Dendritic cell treated with granulocyte-macrophage colony-stimulating factor and Interleukin-4, amounts not matched to agents 40 ng/mL and 50 ng/mL, for 4 days (primary cell): ENCODE measurements around the gene TMEM212.
"Not testable (repeated sequence)": the region's sequence is repeated elsewhere in the genome, so short reads cannot be mapped to it uniquely, and the experiment has no call there.

Experiments
- H3K27ac Mint-ChIP-seq: one replicate; pipeline ENCODE4 v1.8.0; 2022; ENCODE audit warnings: mild to moderate bottlenecking, mixed read lengths
- H3K27me3 Mint-ChIP-seq: one replicate; pipeline ENCODE4 v1.8.0; 2022; ENCODE audit warnings: mild to moderate bottlenecking, mixed read lengths
- H3K36me3 Mint-ChIP-seq: one replicate; pipeline ENCODE4 v1.8.0; 2022; ENCODE audit warnings: low read depth, mixed read lengths
- H3K4me1 Mint-ChIP-seq: one replicate; pipeline ENCODE4 v1.8.0; 2022; ENCODE audit warnings: low read depth, mixed read lengths
- H3K4me3 Mint-ChIP-seq: one replicate; pipeline ENCODE4 v1.8.0; 2022; ENCODE audit warnings: mild to moderate bottlenecking, moderate library complexity, mixed read lengths
- H3K9me3 Mint-ChIP-seq: one replicate; pipeline ENCODE4 v1.8.0; 2022; ENCODE audit warnings: mixed read lengths
- intact Hi-C: fragments of 100-400 bp; cut with micrococcal nuclease; formaldehyde crosslinking; loops from one replicate; pipeline ENCODE4 v1.15.0; 2022

The TMEM212 gene

DNA sequence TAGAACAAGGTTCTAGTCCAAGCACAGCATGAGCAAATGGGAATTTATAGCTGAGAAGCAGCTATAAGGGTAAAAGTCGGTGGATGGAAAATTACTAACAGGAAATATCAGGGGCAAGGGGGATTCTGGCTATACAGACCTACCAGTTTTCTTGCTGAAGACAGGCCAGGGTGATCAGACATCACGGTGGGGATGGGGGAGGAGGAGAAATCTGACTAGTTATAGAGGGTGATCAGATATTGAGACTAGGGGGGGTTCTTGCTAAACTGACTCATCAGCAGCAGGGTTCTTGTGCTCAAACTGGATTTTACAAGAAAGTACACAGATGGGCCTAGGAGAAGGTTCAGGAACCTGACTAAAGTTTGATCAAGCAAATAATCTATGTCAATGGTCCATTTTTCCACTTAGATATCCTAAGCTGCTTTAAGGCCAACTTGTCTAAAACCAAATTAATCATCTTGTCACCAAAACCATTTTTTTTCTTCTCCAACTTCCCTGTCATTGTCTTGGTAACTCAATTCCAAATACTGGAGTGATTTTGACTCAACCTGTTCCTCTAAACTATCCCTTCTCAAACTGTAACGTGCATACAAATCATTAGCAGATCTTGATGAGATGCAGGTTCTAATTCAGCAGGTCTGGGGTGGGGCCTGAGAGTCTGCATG lies 4.6 kb downstream of the TMEM212 start:
- H3K4me1 Mint-ChIP-seq = peaks cover 16% of the 10 kb centered on the region
- no peaks in the 10 kb centered on the region for H3K9me3 Mint-ChIP-seq
- intact Hi-C loops = no loop called here
- no peak overlapping the region for H3K27ac Mint-ChIP-seq
- H3K36me3 Mint-ChIP-seq = no peaks in the 10 kb centered on the region
- no peak overlapping the region for H3K4me3 Mint-ChIP-seq
- H3K27me3 Mint-ChIP-seq = no peaks in the 10 kb centered on the region

DNA sequence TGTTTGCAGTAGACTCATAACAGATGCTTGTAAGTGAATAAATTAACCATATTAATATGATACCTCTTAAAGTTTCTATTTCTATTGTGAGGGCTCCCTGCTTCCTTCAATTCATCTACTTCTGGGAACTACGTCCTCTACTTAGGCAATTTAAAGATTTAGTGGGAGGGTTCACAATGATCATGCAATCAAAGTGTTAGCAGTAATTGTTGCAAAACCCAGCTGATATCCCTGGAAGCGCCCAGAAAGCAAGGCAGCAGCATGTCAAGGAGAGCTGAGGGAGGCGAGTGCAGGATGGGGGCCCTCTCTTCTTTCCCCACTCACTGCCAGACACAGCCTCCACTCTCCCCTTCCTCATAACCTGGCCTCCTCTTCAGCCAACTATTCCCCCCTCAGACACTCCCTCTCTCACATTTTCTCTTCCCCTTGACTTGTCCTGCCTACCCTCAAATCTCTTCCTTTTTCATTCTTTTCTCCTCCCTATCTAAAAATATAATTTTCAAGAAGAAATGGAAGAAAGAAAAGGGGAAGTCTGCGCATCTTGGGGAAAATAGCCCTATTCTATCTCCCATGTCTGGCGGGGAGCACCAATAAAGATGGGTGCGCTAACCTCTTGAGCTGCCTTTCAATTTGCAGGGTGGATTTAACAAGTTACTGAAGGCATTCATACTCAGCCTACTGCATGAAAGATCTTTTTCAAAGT lies 6.6 kb downstream of the TMEM212 start:
- H3K4me1 Mint-ChIP-seq = peaks cover 16% of the 10 kb centered on the region

DNA sequence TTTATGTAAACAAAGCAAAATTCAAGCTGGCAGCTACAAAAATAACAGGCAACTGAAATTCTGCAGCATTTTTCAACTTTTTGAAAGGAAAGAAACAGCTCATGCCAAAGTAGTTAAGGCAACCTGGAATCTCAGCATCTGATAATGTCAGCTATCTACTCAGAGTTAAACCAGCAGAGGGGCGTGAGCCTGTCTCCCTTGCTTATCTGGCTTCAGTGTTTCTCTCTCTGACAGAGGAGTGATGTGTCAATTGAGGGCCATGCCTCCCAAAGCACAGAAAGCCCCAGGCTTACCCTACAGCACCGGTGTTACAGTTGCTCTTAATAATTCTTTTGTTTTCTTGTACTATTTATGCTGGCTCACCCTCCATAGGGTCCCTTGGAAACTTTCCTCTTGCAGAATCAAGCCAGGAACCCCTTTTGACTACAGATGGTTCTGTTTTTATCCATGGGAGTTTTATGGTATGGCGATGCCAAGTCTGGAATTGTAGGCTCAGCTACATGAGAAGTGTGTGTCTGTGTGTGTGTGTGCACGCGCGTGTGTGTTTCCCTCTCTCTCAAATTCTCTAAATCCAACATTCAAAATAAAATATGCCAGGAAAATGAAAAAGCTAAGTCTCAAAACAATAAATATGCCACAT lies 7.3 kb downstream of the TMEM212 start:
- no peak overlapping the region for H3K4me3 Mint-ChIP-seq

More for the DNA sequence above, 6.6 kb downstream of the TMEM212 start:
- Mint-ChIP-seq H3K9me3 (peaks cover 16% of the 10 kb centered on the region), H3K27me3 (no peaks in the 10 kb centered on the region), H3K36me3 (no peaks in the 10 kb centered on the region), H3K4me3 (no peak overlapping the region), H3K27ac (no peak overlapping the region)
- intact Hi-C loops = no loop called here

DNA sequence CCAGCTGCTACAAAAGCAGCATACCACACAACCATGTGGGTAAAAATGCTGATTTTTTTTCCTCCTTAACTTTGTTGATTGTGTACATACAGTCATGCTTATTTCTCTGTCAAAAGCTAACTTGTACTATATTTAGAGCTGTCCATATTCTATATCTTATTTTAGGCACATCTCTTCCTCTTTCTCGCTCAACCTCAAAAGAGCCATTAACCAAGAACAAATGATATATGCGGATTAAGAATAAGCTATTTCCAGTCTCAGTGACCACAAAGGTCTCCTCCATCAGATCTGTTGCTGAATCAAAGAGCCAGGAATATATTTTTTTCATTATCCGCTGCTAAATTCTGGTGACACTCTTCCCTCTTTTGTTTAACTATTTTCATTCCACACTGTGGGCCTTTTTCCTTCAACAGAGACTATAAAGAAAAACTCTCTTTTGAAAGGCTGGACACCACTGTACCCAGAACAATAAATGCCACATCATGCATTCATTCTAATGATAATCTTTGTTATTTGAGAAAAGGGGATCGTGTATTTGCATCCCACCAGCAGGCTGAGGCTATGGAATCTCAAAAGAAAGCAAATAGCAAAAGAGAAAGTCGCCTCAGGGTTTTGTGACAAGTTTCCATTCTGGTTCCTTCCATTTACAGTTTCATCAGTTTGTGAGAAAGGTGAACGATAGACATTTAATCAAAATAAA lies 8.0 kb downstream of the TMEM212 start:
- no peak overlapping the region for H3K27ac Mint-ChIP-seq
- no peak overlapping the region for H3K4me3 Mint-ChIP-seq
- intact Hi-C loops = no loop called here
- no peaks in the 10 kb centered on the region for H3K27me3 Mint-ChIP-seq
- peaks cover 16% of the 10 kb centered on the region for H3K4me1 Mint-ChIP-seq
- H3K36me3 Mint-ChIP-seq = no peaks in the 10 kb centered on the region
- peaks cover 18% of the 10 kb centered on the region for H3K9me3 Mint-ChIP-seq

More for the DNA sequence above, 7.3 kb downstream of the TMEM212 start:
- Mint-ChIP-seq H3K36me3 (no peaks in the 10 kb centered on the region), H3K9me3 (peaks cover 18% of the 10 kb centered on the region), H3K27ac (no peak overlapping the region), H3K27me3 (no peaks in the 10 kb centered on the region), H3K4me1 (peaks cover 16% of the 10 kb centered on the region)
- intact Hi-C loops = no loop called here

DNA sequence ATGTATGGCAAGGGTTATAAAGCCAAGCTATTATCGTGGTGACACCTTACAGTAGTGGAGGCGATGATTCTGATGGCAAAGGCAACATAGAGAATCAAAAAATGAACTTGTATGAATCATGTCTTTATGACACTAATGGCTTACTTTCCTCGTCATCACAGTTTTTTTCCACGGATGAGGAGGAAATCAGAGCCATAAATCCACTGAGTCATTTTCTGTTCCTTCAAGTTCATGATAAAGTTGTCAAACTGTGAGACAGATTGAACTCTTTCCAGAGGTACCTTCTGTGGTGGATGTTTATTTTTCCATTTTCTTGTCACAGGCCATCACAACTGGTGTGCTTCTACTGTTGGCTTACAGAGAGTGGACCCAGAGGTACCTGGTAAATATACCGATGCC lies 8.5 kb downstream of the TMEM212 start:
- Mint-ChIP-seq H3K36me3 (no peaks in the 10 kb centered on the region), H3K4me3 (no peak overlapping the region), H3K4me1 (peaks cover 16% of the 10 kb centered on the region), H3K27ac (no peak overlapping the region), H3K27me3 (no peaks in the 10 kb centered on the region), H3K9me3 (peaks cover 18% of the 10 kb centered on the region)
- intact Hi-C loops = no loop called here

DNA sequence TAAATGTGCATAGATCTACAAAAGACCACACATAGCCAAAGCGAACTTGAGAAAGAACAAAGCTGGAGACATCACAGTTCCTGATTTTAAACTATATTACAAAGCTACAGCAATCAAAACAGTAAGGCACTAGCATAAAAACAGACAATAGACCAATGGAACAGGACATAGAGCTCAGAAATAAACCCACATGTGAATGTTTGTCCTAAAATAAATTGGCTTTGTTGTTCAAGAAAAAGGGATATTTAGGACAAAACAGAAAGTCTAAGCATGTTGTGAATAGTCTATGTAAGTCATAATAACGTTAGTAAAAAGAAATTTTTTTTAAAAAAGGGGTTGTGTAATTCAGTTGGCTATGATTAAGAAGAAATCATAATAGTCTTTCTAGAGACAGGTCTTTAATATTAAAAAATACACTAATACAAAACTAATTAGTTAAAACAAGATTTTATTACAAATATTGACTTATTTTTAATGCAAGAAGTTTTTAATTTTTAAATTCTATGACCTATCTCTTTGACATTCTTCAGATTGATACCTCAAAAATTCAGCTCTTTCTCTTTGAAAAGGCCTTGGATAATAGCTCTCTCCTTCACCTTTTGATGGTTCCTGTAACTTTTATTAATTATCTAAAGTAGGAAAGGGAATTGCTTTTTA lies 11.6 kb downstream of the TMEM212 start:
- Mint-ChIP-seq H3K27me3 (no peaks in the 10 kb centered on the region), H3K36me3 (no peaks in the 10 kb centered on the region), H3K9me3 (peaks cover 18% of the 10 kb centered on the region), H3K27ac (no peak overlapping the region), H3K4me1 (peaks cover 14% of the 10 kb centered on the region), H3K4me3 (no peak overlapping the region)
- intact Hi-C loops = no loop called here

DNA sequence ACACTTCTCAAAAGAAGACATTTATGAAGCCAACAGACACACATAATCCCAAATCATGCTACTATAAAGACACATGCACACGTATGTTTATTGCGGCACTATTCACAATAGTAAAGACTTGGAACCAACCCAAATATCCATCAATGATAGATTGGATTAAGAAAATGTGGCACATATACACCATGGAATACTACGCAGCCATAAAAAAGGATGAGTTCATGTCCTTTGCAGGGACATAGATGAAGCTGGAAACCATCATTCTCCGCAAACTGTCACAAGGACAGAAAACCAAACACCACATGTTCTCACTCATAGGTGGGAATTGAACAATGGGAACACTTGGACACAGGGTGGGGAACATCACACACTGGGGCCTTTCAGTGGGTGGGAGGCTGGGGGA lies 15.6 kb downstream of the TMEM212 start:
- H3K4me3 Mint-ChIP-seq, intact Hi-C loops, H3K36me3 Mint-ChIP-seq, H3K27me3 Mint-ChIP-seq, H3K27ac Mint-ChIP-seq, H3K4me1 Mint-ChIP-seq: not testable (repeated sequence)
- H3K9me3 Mint-ChIP-seq = peaks cover 12% of the 10 kb centered on the region

DNA sequence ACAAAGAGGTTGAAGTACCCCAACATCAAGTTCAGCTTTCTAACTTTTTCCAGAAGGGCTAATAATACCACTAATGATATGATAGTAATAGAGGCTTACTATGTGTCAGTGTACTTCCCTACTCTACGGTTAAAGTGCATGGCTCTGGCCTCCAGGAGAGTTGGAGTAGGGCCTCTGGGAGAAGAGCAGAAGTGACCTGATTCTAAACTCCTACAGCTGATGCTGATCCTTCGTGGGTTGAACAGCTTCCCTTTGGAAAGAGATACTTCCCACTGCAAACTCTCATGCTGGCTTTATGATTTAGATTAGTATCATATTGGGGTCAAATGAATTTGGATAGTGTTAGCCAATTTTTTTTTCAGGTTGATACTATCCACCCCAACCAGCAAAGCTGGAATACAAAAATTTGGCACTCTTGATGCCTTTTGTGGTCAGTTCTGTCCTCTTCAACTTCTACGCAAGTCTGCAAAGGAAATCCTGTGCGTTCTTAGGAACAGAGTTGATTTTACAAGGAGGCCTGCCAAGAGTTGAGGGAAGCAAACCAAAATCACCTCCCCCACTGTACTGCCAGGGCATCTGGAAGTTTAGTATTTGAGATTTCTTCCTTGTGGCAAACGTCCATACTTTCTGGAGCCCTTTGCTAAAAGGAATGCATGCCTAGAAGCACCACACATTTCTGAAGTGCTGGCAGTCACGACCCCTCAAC lies 17.8 kb downstream of the TMEM212 start:
- no peaks in the 10 kb centered on the region for H3K27me3 Mint-ChIP-seq
- no peaks in the 10 kb centered on the region for H3K36me3 Mint-ChIP-seq
- intact Hi-C loops = no loop called here
- no peaks in the 10 kb centered on the region for H3K9me3 Mint-ChIP-seq
- H3K4me1 Mint-ChIP-seq = peaks cover 15% of the 10 kb centered on the region
- no peak overlapping the region for H3K4me3 Mint-ChIP-seq
- no peak overlapping the region for H3K27ac Mint-ChIP-seq

DNA sequence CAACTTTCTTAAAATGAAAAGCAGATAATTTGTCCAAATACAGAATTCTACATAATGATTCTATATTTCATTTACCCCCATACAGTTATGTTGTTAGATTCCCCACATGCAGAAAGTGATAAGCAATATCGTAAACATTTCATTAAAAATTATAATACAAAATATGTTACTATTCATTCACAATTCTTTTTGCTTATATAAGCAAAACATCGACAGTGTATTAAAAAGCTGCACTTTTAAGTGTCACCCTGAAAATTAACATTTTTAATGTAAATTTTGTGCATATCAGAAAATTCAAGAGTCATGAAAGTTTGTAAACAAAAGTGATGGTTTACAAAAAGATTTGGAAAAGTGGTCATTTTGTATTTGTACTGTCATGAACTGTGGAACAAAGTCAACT lies 19.2 kb downstream of the TMEM212 start:
- intact Hi-C loops = no loop called here
- peaks cover 15% of the 10 kb centered on the region for H3K4me1 Mint-ChIP-seq
- H3K9me3 Mint-ChIP-seq = no peaks in the 10 kb centered on the region
- H3K27ac Mint-ChIP-seq = no peak overlapping the region
- no peaks in the 10 kb centered on the region for H3K36me3 Mint-ChIP-seq
- H3K27me3 Mint-ChIP-seq = no peaks in the 10 kb centered on the region
- no peak overlapping the region for H3K4me3 Mint-ChIP-seq

DNA sequence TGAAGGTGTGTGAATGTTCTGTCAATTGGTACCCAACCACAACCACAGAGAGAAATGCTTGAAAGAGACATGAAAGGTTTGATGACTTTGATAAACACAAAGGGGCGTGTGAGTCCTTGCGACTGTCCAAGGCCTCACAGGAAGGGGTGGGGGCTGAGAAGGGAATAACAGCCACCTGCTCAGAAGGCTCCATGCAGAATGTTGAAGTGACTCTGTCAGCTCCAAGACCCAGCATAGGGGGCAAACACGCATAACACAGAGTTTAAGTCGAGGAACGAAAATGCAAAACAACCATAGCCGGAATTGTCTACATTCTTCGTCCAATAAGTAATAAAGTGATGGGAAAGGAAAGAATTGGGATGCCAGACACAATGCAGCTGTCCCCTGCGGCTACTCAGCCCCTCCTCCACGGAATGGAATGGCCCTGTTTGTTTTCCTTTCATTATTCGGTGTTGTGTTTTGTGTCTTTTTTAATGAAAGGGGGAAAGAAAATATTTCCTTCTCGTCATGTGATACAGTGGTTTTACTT lies 19.9 kb downstream of the TMEM212 start:
- H3K4me3 Mint-ChIP-seq = no peak overlapping the region
- intact Hi-C loops = no loop called here
- peaks cover 15% of the 10 kb centered on the region for H3K4me1 Mint-ChIP-seq

DNA sequence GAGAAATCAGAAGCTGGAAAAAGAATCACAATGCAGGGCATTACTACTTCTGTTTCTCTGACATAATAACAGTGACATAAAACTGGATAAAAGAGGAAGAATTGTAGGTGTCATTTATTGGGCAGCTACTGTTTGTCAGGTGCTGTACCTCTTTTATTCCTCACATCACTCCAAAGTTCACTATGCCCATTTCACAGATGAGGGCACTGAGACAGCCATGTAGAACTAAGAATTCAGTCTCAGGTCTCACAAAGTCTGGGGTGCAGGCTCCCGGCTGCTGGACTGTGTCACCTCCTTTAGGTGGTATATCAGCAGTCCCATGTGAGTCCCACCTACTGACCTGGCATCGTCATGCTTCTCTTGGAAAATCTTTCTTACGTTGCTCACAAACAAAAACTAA lies 20.8 kb downstream of the TMEM212 start:
- no peaks in the 10 kb centered on the region for H3K36me3 Mint-ChIP-seq
- no peaks in the 10 kb centered on the region for H3K27me3 Mint-ChIP-seq
- H3K4me1 Mint-ChIP-seq = peaks cover 15% of the 10 kb centered on the region
- no peak overlapping the region for H3K27ac Mint-ChIP-seq
- H3K9me3 Mint-ChIP-seq = no peaks in the 10 kb centered on the region
- intact Hi-C loops = no loop called here
- H3K4me3 Mint-ChIP-seq = no peak overlapping the region

More for the DNA sequence above, 19.9 kb downstream of the TMEM212 start:
- Mint-ChIP-seq H3K9me3 (no peaks in the 10 kb centered on the region), H3K36me3 (no peaks in the 10 kb centered on the region), H3K27ac (no peak overlapping the region), H3K27me3 (no peaks in the 10 kb centered on the region)

DNA sequence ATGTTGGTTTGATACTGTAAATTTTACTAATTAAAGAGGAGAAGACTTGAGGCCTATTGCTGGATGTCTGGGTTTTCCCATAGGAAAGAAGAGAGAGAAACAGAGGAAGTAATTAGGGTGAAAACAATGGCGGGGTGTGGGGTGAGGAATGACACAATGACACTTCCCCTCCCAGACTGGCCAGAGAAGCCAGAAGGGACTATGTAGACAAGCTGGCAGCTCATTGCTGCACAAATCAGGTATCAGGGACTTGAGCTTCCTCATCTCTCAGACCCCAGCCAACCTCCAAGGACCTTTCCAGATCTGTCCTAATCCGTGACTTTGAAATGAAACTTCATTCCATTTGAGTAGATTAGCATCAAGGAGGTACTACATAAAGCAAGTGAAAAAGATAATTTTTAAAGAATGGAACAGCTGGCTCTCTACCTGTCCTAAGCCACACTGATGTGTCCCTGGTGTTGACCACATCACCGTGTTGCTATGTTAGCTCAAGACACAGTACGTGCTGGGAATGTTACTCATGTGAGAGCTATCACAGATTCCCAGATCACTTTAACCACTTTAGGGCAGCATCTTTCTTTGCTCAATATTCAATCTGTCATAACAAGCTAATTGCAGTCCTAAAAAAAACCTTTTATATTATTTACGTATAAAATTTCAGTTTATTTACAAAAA lies 22.2 kb downstream of the TMEM212 start:
- Mint-ChIP-seq H3K27me3 (no peaks in the 10 kb centered on the region), H3K4me1 (peaks cover 15% of the 10 kb centered on the region), H3K27ac (no peak overlapping the region), H3K36me3 (no peaks in the 10 kb centered on the region), H3K9me3 (no peaks in the 10 kb centered on the region), H3K4me3 (no peak overlapping the region)
- intact Hi-C loops = no loop called here

DNA sequence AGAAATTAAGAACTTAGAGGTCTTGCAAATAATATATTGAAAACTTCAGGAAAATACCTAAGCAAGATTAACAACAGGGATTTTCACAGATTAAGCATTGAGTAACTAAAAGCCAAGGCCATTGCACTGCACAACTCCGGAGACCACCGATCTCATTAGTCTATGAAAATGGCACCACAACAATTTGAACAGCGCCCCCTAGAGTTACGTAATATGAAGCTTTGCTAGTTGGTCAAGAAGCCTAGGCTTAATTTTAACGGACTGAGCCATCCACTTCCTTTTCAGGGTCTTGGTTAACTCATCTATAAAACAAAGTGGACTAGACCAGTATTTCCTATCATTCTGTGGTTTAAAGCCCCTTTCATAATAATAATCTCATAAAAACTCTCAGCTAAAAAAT lies 24.8 kb downstream of the TMEM212 start:
- Mint-ChIP-seq H3K36me3 (no peaks in the 10 kb centered on the region), H3K27ac (no peak overlapping the region), H3K4me3 (no peak overlapping the region), H3K9me3 (no peaks in the 10 kb centered on the region), H3K4me1 (peaks cover 6% of the 10 kb centered on the region), H3K27me3 (no peaks in the 10 kb centered on the region)
- intact Hi-C loops = no loop called here
